HG02852 (cell line): ENCODE data around the gene NOLC1.

Source experiments
- ATAC-seq: cut with Tn5 transposase; IDR thresholded peaks from one replicate; pipeline ENCODE4 v1.9.1; 2021; ENCODE audit warnings: mild to moderate bottlenecking, moderate library complexity; ENCODE audit not compliant: unreplicated experiment

NOLC1 gene

GRCh38 chr10:102200751-102201640, 48.8 kb downstream of the NOLC1 start:
- no peak for ATAC-seq

- no peak for ATAC-seq
Measured at GRCh38 chr10:102202386-102202785, 50.2 kb downstream of the NOLC1 start.

GRCh38 chr10:102208311-102209035, 56.3 kb downstream of the NOLC1 start:
- ATAC-seq, result no peak

- no peak for ATAC-seq
Measured at GRCh38 chr10:102211615-102212299, 59.6 kb downstream of the NOLC1 start.
